Hepatocyte (in vitro differentiated cells): ENCODE data around the gene TBX18.

Experiments used
- EZH2 ChIP-seq: fragments of 200-600 bp; sonication (generic); IDR thresholded peaks from 2 replicates; pipeline ENCODE4 v1.6.1; 2016; ENCODE audit warnings: antibody characterized with exemption, mild to moderate bottlenecking, borderline replicate concordance
- TF ChIP-seq, protein P1 (sequence below): fragments of 200-600 bp; sonication (generic); IDR thresholded peaks from 2 replicates; pipeline ENCODE4 v1.5.1; 2016; ENCODE audit warnings: antibody characterized with exemption, mild to moderate bottlenecking; ENCODE audit not compliant: poor library complexity

GRCh38 chr6:84657486-84657885 lies 106.9 kb downstream of the TBX18 start:
- TF ChIP-seq, protein P1, sequence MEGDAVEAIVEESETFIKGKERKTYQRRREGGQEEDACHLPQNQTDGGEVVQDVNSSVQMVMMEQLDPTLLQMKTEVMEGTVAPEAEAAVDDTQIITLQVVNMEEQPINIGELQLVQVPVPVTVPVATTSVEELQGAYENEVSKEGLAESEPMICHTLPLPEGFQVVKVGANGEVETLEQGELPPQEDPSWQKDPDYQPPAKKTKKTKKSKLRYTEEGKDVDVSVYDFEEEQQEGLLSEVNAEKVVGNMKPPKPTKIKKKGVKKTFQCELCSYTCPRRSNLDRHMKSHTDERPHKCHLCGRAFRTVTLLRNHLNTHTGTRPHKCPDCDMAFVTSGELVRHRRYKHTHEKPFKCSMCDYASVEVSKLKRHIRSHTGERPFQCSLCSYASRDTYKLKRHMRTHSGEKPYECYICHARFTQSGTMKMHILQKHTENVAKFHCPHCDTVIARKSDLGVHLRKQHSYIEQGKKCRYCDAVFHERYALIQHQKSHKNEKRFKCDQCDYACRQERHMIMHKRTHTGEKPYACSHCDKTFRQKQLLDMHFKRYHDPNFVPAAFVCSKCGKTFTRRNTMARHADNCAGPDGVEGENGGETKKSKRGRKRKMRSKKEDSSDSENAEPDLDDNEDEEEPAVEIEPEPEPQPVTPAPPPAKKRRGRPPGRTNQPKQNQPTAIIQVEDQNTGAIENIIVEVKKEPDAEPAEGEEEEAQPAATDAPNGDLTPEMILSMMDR = no peak
- no peak for TF ChIP-seq EZH2
